K562 (cell line): ENCODE measurements around the gene CSPG5. TPM values are rescaled to one million over a fixed set of nuclear protein-coding genes. Genes with fewer than 3 reads are reported as not detected.

ENCODE experiments used
- ATAC-seq: fragments of 200-7000 bp; cut with Tn5 transposase; 3 replicates; pipeline ENCODE4 v1.9.1; 2020; ENCODE audit warnings: moderate library complexity
- BruUV-seq: library from RNA; stranded (reverse); fragments of 400-500 nt; replicated peaks from 2 replicates; lab custom pipeline; 2021; lab: Mats Ljungman, UMichigan
- CTCF ChIA-PET: fragments of 300-600 bp; formaldehyde crosslinking; extraction: SDS; loops from one replicate; lab custom pipeline; 2021; ENCODE audit warnings: low intra/inter-chr PET ratio; lab: Yijun Ruan, JAX
- POLR2A ChIA-PET: fragments of 300-600, 350-650 bp; sonication (Branson Sonifier 250); formaldehyde crosslinking; extraction: SDS; loops from one replicate; lab custom pipeline; 2021; ENCODE audit warnings: antibody characterized with exemption, inconsistent platforms; lab: Yijun Ruan, JAX
- DNase-seq, 4 experiments: peaks; one replicate each; pipeline versions ENCODE4 v3.0.0 to v3.0.0-alpha.2; 2011 to 2018; ENCODE audit warnings: low spot score in 3 of 4, mixed read lengths in 3 of 4; ENCODE audit errors: extremely low read depth in 1 of 4
- FAIRE-seq: peaks from 2 replicates; lab custom pipeline; 2011; peaks lifted over from hg19 to GRCh38; lab: Jason Lieb, UNC
- H2AFZ ChIP-seq: 2 replicates; pipeline ENCODE4 v1.6.0; 2011; ENCODE audit warnings: low read depth, low read length, control low read depth, inconsistent platforms
- H3K27ac ChIP-seq: fragments of 200-600 bp; 3 replicates; pipeline ENCODE4 v1.8.0; 2011; ENCODE audit warnings: low read depth, mild to moderate bottlenecking, control low read depth, inconsistent platforms, low read length, moderate library complexity, mixed read lengths; ENCODE audit errors: extremely low read depth
- H3K27me3 ChIP-seq, 2 experiments: fragments of 300-600 bp in 1 of 2; 2 replicates in 1 of 2; 3 replicates in 1 of 2; pipeline versions ENCODE4 v1.6.0 to v1.8.0; 2011; ENCODE audit warnings: inconsistent platforms in 2 of 2, low read length in 2 of 2, mild to moderate bottlenecking in 1 of 2, mixed read lengths in 1 of 2, moderate library complexity in 1 of 2; ENCODE audit not compliant: control insufficient read depth in 2 of 2, insufficient read depth in 2 of 2
- H3K36me3 ChIP-seq: fragments of 300-600 bp; 3 replicates; pipeline ENCODE4 v1.8.0; 2011; ENCODE audit warnings: mild to moderate bottlenecking, low read length, inconsistent platforms; ENCODE audit not compliant: control insufficient read depth, insufficient read depth
- H3K4me1 ChIP-seq, 2 experiments: fragments of 200-600 bp in 1 of 2; replicated peaks in 1 of 2; 2 replicates in 1 of 2; 3 replicates in 1 of 2; pipeline versions ENCODE4 v1.5.1 to v1.8.0; 2011; ENCODE audit warnings: inconsistent platforms in 2 of 2, low read length in 2 of 2, mild to moderate bottlenecking in 1 of 2, mixed read lengths in 1 of 2, moderate library complexity in 1 of 2; ENCODE audit not compliant: control insufficient read depth in 2 of 2, insufficient read depth in 2 of 2
- H3K4me2 ChIP-seq: 2 replicates; pipeline ENCODE4 v1.6.1; 2011; ENCODE audit warnings: low read length, control low read depth, inconsistent platforms, mixed read lengths; ENCODE audit not compliant: insufficient read depth
- H3K4me3 ChIP-seq: fragments of 200-600 bp; sonication (generic), shearing (Covaris generic); 2 replicates; pipeline ENCODE4 v1.5.1; 2016; ENCODE audit warnings: control low read depth, inconsistent platforms
- H3K79me2 ChIP-seq: fragments of 200-600 bp; 3 replicates; pipeline ENCODE4 v1.8.0; 2011; ENCODE audit warnings: low read length, inconsistent platforms; ENCODE audit not compliant: control insufficient read depth, insufficient read depth
- H3K9ac ChIP-seq, 2 experiments: 2 replicates each; pipeline versions ENCODE4 v1.6.0 to v1.6.1; 2011; ENCODE audit warnings: low read depth in 2 of 2, low read length in 2 of 2, control low read depth in 1 of 2, inconsistent platforms in 1 of 2, mild to moderate bottlenecking in 1 of 2, mixed read lengths in 1 of 2; ENCODE audit not compliant: insufficient read depth in 1 of 2
- H3K9me1 ChIP-seq: one replicate; pipeline ENCODE4 v1.6.0; 2011; ENCODE audit warnings: inconsistent platforms, mild to moderate bottlenecking, low read length, moderate library complexity; ENCODE audit not compliant: control insufficient read depth, insufficient read depth
- H3K9me3 ChIP-seq: replicated peaks from 2 replicates; pipeline ENCODE4 v1.5.1; 2011; ENCODE audit warnings: low read depth, low read length, inconsistent platforms; ENCODE audit not compliant: control insufficient read depth, insufficient read depth
- H4K20me1 ChIP-seq: replicated peaks from 2 replicates; pipeline ENCODE4 v1.6.1; 2011; ENCODE audit warnings: low read length, inconsistent platforms, mixed read lengths; ENCODE audit not compliant: control insufficient read depth, insufficient read depth
- E2F4 ChIP-seq: sonication (generic); formaldehyde crosslinking; IDR thresholded peaks from 2 replicates; pipeline ENCODE4 v1.8.0; 2022; ENCODE audit warnings: mild to moderate bottlenecking, low read depth, missing genetic modification reagents
- FIP1L1 ChIP-seq: fragments of 200-400 bp; formaldehyde crosslinking; IDR thresholded peaks from 2 replicates; pipeline ENCODE4 v1.6.1; 2018; ENCODE audit warnings: mild to moderate bottlenecking, low read depth, low read length; ENCODE audit not compliant: poor library complexity, severe bottlenecking
- FOXA1 ChIP-seq: fragments of 450-650 bp; IDR thresholded peaks from 2 replicates; pipeline ENCODE4 v1.6.1; 2016; ENCODE audit warnings: mild to moderate bottlenecking, borderline replicate concordance
- FOXP4 ChIP-seq: sonication (generic); formaldehyde crosslinking; IDR thresholded peaks from 2 replicates; pipeline ENCODE4 v1.8.0; 2022; ENCODE audit warnings: mild to moderate bottlenecking, missing genetic modification reagents, borderline replicate concordance
- ILK ChIP-seq: fragments of 450-650 bp; IDR thresholded peaks from 2 replicates; pipeline ENCODE4 v1.6.1; 2016; ENCODE audit warnings: missing genetic modification characterization, low read depth, mild to moderate bottlenecking, missing compliant biosample characterization, moderate library complexity, borderline replicate concordance
- POLR2H ChIP-seq: IDR thresholded peaks from 2 replicates; pipeline ENCODE4 v1.6.1; 2016; ENCODE audit warnings: missing genetic modification characterization, low read depth, mild to moderate bottlenecking, control low read depth, missing compliant biosample characterization, moderate library complexity
- PRMT5 ChIP-seq: sonication (generic); formaldehyde crosslinking; IDR thresholded peaks from 2 replicates; pipeline ENCODE4 v1.5.0; 2020; ENCODE audit warnings: missing genetic modification reagents
- TBL1XR1 ChIP-seq, 2 experiments: IDR thresholded peaks; 2 replicates each; pipeline ENCODE4 v1.6.1; 2012; ENCODE audit warnings: improper control_type of control experiment in 2 of 2, low read length in 2 of 2, mild to moderate bottlenecking in 1 of 2
- TFE3 ChIP-seq: fragments of 450-650 bp; formaldehyde crosslinking; IDR thresholded peaks from 2 replicates; pipeline ENCODE4 v1.4.0; 2020; ENCODE audit warnings: mild to moderate bottlenecking, mixed read lengths
- TSC22D4 ChIP-seq: fragments of 450-650 bp; IDR thresholded peaks from 2 replicates; pipeline ENCODE4 v1.6.1; 2016; ENCODE audit warnings: missing genetic modification characterization, missing biosample characterization, control low read depth
- VEZF1 ChIP-seq: fragments of 200-800 bp; sonication (Bioruptor generic); IDR thresholded peaks from 2 replicates; pipeline ENCODE4 v1.6.1; 2017; ENCODE audit warnings: missing genetic modification characterization, missing compliant biosample characterization
- ZNF253 ChIP-seq: fragments of 250-450 bp; sonication (Bioruptor Pico); conservative IDR thresholded peaks from 2 replicates; pipeline ENCODE4 v1.6.1; 2021; ENCODE audit warnings: mild to moderate bottlenecking
- ZNF589 ChIP-seq: fragments of 200-800 bp; sonication (Bioruptor generic); IDR thresholded peaks from 2 replicates; pipeline ENCODE4 v1.6.1; 2016; ENCODE audit warnings: low read depth, missing genetic modification characterization, missing compliant biosample characterization
- ZNF778 ChIP-seq: fragments of 450-650 bp; formaldehyde crosslinking; IDR thresholded peaks from 2 replicates; pipeline ENCODE4 v1.4.0; 2020; ENCODE audit warnings: mild to moderate bottlenecking, moderate library complexity
- WGBS: fragments of 100-300 bp; shearing (Covaris generic); methylation state at CpG from one replicate; pipeline ENCODE4 v1.1.6; 2016; ENCODE audit warnings: low coverage, mixed read lengths; ENCODE audit not compliant: insufficient coverage; ENCODE audit errors: missing lambda C conversion rate; 5-methylcytosine and 5-hydroxymethylcytosine counted together
- in situ Hi-C: fragments of 300-500 bp; cut with MboI; formaldehyde crosslinking; loops from 4 replicates; pipeline ENCODE4 v1.15.0; 2018; ENCODE audit warnings: inconsistent platforms, mixed read lengths
- intact Hi-C: fragments of 100-400 bp; cut with micrococcal nuclease; formaldehyde crosslinking; loops from 2 replicates; pipeline ENCODE4 v1.14.2; 2022
- polyA plus RNA-seq, 8 experiments: library from polyadenylated mRNA; depleted of rRNA in 4 of 8; stranded (reverse) in 5 of 8; unstranded in 3 of 8; fragments of >200 nt; fragmentation: Nextera tagmentation in 2 of 8; fragmentation: Illumina TruSeq in 1 of 8; extraction: Ambion mirVana in 2 of 8; extraction: Trizol in 1 of 8; gene quantifications; 2 replicates each; pipeline versions ENCODE4 v1.2.1 to v1.2.3, GENCODE V29; 2011 to 2014; ENCODE audit warnings: inconsistent platforms in 1 of 8, missing spikeins in 1 of 8
- total RNA-seq, 7 experiments: library from RNA; depleted of rRNA in 6 of 7; stranded (reverse); fragments of >200 nt in 6 of 7; fragmentation: Illumina TruSeq in 2 of 7; extraction: Trizol in 2 of 7; gene quantifications; 2 replicates each; pipeline versions ENCODE4 v1.2.1 to v1.2.3, GENCODE V29; 2011 to 2021; ENCODE audit warnings: low replicate concordance in 1 of 7

Gene CSPG5
- total and polyA plus RNA-seq, 9 of the 15 experiments (the other 6 are each of a cell fraction or from before 2014, with no cell fraction given), result 0.06 to 3.3 (median 2.4) TPM

- Histone ChIP-seq H3K4me1 (peaks cover 5 to 11% of the 10 kb centered on the region in 2 experiments; a peak in 4 of 5 replicates), H3K4me3 (no peak overlapping the region), H4K20me1 (no peaks in the 10 kb centered on the region), H3K79me2 (no peaks in the 10 kb centered on the region), H3K4me2 (no peak overlapping the region), H3K9ac (peak overlapping the region in 1 of 2 experiments; percentile 55; a peak in 2 of 4 replicates), H2AFZ (peak overlapping the region; percentile 89), H3K27ac (no peak overlapping the region), H3K27me3 (no peaks in the 10 kb centered on the region), H3K9me3 (peaks cover 3% of the 10 kb centered on the region), H3K9me1 (no peaks in the 10 kb centered on the region), H3K36me3 (no peaks in the 10 kb centered on the region)
- FAIRE-seq (peak; percentile 15), DNase-seq (peak in 1 of 4 experiments; percentile 33), ATAC-seq (peak; percentile 52)
- in situ Hi-C loops (loop anchor here (10.0 kb wide), 1 partner anchor 631 kb away; no protein-coding TSS in a partner anchor), intact Hi-C loops (loop anchor here (10.0 kb wide), 1 partner anchor 51 kb away; the partner anchor contains the start of gene CSPG5)
- CTCF ChIA-PET, result interaction anchor here (0.6 to 3.8 kb wide), 3 partner anchors 141 to 628 kb away, joined by 3 to 39 read pairs (median 4); no protein-coding TSS in a partner anchor
- POLR2A ChIA-PET, result interaction anchor here (0.6 to 1.5 kb wide), 7 partner anchors 11 to 336 kb away, joined by 3 to 6 read pairs (median 4); no protein-coding TSS in a partner anchor
- no TSS peak for BruUV-seq
- 27% methylated on average over 4 of the region's 4 CpGs for WGBS
- TF ChIP-seq POLR2H (tag) (no peak), FOXP4 (CRISPR knock-in tag) (no peak), FOXA1 (no peak), ZNF778 (no peak), TSC22D4 (tag) (no peak), ILK (no peak), PRMT5 (CRISPR knock-in tag) (no peak), ZNF253 (CRISPR knock-in tag) (no peak), TBL1XR1 (IDR thresholded peaks at IDR 0.05; ENCODE audit: low read length in 2 of 2) (no peak), TFE3 (no peak), FIP1L1 (no peak), E2F4 (no peak), VEZF1 (CRISPR knock-in tag) (no peak), ZNF589 (no peak)
Observed at GRCh38 chr3:47523310-47524073, 55.2 kb downstream of the CSPG5 start.
